Iris pigment epithelial cell (primary cell): ENCODE measurements around the gene UGDH.
"Not testable (repeated sequence)": the region's sequence is repeated elsewhere in the genome, so short reads cannot be mapped to it uniquely, and the experiment has no call there.

Experiments used
- DNase-seq: peaks from one replicate; pipeline ENCODE4 v3.0.0-alpha.2; 2011; ENCODE audit warnings: low read depth

The UGDH gene

GRCh38 chr4:39495446-39496213 is 31.6 kb downstream of the UGDH start:
- peak; percentile 15 for DNase-seq

GRCh38 chr4:39494354-39494753 is 32.9 kb downstream of the UGDH start:
- DNase-seq, result no peak

DNA sequence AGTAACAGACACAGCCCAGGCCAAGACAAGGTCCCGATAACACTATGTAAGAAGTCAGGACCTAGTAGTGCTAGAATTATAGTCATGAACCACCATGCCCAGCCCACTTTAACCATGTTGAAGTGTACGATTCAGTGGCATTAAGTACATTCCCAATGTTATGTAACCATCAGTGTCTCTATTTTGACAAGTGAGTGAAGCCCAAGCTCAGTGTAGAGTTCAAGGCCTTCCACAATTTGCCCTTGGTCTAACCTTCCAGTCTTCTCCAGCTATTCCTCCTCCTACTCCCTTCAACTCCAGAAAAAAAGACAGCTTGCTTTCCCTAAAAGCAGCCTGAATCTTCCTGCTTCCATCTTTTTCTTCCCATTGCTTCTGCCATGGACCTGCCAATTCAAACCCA is 36.9 kb downstream of the UGDH start:
- no peak for DNase-seq

DNA sequence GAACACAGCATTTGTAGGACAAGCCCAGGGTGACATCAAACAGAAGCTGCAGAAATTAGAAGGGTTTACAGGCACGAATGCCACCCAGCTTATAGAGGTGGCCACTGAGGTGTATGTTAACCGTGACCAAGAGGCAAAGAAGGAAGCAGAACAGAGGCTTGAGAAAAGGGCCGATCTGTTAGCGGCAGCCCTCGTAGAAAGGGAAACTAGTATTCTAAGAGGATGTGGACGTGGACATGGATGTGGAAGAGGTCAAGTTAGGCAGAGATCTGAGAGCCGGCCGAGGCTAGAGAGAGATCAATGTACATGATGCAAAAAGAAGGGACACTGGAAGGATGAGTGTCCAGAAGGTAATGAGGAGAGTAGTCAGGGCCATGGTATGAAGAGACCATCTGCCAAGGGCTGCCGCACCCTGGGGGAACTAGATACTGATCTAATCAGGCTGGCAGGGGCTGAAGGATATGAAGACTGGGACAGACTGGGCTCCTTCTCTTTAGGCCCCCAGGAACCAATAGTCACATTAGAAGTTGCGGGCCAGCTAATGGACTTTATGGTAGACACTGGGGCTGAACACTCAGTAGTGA is 40.9 kb downstream of the UGDH start:
- no peak for DNase-seq

DNA sequence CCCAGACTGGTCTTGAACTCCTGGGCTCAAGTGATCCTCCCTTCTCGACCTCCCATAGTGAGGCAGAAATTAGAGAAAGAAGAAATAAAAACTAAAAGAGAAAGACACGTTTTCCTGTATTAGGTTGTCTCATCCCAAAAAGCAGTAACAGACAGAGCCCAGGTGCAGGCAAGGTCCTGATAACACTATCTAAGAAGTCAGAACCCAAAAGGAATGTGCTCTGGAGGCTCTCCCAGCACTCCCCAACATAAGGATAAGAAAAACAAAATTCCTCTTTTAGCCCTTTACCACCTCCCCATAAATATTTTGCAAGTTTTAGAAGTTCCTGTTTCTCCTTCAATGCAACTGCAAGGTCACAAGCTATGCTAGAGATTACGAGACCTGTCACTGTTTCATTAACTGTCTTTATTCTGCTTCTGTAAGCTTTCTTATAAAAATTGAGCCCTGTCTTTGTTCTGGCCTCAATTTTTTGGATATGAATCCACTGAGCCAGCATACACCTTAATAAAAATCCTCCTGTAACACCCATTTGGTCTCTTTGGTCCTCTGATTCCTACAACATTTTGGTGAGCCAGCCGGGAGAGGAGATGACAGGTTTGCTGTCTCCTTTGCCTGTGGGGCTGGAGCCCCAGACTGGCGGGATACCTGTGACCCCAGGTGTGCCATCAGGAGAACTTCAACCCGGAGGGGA is 42.5 kb downstream of the UGDH start:
- DNase-seq, result no peak

- no peak for DNase-seq
Observed at GRCh38 chr4:39480902-39481695, 46.1 kb downstream of the UGDH start.

DNA sequence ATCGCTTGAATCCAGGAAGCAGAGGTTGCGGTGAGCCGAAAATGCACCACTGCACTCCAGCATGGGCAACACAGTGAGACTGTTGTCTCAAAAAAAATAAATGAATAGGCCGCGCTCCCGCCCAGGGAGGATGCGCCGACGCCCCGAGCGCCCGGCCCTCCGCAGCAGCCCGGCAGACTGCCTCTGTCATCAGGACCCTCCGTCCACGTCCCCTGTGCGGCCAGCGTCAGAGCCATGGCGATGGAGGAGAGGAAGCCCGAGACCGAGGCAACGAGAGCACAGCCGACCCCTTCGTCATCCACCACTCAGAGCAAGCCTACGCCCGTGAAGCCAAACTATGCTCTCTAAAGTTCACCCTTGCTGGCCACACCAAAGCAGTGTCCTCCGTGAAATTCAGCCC is 47.0 kb downstream of the UGDH start:
- DNase-seq, result no peak

- peak; percentile 5 for DNase-seq
Observed at GRCh38 chr4:39476187-39476895, 50.9 kb downstream of the UGDH start.

GRCh38 chr4:39472396-39472795 is 54.8 kb downstream of the UGDH start:
- peak; percentile 60 for DNase-seq

DNA sequence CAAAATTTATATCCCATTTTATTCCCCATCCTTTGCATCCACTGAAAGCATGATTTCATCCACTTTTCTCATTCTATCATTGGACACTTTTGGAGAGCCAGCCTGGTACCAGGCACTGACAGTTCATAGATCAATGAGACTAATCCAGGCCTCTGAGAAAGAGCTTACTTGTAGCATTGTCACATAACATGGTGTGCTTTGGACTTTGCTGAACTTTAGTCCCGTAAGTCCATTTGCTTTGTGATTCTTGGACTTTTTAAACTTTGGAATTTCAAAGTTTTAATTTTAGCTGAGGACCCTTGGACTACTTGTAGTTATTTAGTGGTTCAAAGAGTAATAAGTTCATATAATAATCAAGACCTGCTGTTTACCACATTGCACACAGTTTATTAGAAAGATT is 56.8 kb downstream of the UGDH start:
- no peak for DNase-seq

- DNase-seq, result peak; percentile 75
Observed at GRCh38 chr4:39469429-39470077, 57.7 kb downstream of the UGDH start.

GRCh38 chr4:39467464-39467863 is 59.8 kb downstream of the UGDH start:
- no peak for DNase-seq

DNA sequence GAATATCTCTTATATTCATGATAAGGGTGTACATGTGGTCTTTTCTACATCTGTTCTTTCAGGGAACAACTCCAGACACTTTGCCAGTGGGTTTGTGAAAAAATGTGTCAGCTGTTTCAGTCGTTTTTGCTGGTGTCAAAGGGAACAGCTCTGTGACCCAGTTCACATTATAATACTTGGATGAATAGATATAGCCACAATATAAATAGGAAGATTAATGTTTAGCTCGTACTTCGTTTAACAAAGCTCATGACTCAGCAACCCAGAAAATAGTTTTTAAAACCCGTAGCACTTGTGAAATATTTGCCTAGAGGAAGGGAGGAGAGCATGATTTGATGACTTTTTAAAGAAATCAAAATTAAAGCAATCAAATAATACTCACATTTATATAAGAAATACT is 60.5 kb downstream of the UGDH start:
- DNase-seq, result peak; percentile 60

DNA sequence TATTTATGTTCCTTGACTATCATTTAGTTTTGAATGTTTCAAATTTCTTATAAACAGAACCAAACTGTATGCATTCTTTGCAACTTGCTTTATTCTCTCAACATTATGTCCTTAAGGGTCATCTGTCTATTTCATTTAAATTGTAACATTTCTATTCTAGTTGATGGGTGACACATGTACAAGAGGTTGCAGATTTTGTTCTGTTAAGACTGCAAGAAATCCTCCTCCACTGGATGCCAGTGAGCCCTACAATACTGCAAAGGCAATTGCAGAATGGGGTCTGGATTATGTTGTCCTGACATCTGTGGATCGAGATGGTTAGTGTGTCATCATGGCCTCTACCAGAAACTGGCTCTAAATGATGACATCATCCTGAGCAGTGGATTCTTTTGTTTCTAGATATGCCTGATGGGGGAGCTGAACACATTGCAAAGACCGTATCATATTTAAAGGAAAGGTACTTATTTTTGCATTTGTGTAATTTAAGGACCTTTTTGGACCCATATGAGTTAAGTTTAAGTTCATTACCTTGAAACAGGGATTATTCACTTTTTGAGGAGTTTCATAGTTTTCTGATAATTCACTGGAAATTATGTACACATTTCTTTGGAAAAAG is 62.2 kb downstream of the UGDH start:
- peak; percentile 92 for DNase-seq

DNA sequence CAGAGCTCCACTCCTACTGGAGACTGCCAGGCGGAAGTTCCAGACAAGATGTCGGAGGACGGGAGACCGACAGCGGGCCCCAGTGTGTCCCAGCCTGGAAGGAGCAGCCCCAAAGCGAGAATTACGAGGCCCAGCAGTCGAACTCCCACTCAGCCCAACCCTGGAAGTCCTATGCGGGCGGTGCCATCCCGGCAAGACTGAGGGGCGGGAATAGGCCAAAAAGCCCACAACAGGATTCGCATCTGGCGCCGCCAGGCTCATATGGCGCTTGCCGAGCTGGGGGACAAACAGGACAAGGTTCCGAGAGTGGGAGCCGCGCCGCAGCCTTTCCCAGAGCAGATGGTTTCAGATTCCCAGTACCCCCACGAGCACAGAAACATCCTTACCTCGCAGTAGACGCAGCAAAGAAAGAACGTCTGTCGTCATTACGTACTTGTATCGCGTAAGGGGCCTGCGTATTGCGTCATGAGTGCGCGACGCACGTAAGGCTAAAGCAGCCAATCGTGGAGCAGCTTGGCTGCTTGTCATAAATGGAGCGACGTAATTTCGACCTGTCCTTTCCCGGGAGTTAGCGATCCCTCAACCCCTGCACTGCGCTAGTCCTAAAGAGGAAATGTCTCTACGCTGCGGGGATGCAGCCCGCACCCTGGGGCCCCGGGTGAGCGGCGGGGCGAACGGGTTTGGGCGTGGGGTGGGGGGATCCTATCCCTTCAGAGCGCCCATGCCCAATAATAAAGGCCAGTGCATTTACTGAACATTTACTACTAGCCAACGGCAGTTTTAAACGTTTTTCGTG is 68.5 kb downstream of the UGDH start, which contains the start of the genes LIAS and RPL9:
Gene LIAS (plus strand): TSS at position 552 of the 796 bp plus-strand sequence. CDS start 62 bp downstream, at position 614.
Gene RPL9 (minus strand): TSS at position 418 of the 796 bp plus-strand sequence. CDS start 483 bp downstream, outside the sequence.
- peak; percentile 99 for DNase-seq

GRCh38 chr4:39458161-39458504 is 69.1 kb downstream of the UGDH start:
- not testable (repeated sequence) for DNase-seq

DNA sequence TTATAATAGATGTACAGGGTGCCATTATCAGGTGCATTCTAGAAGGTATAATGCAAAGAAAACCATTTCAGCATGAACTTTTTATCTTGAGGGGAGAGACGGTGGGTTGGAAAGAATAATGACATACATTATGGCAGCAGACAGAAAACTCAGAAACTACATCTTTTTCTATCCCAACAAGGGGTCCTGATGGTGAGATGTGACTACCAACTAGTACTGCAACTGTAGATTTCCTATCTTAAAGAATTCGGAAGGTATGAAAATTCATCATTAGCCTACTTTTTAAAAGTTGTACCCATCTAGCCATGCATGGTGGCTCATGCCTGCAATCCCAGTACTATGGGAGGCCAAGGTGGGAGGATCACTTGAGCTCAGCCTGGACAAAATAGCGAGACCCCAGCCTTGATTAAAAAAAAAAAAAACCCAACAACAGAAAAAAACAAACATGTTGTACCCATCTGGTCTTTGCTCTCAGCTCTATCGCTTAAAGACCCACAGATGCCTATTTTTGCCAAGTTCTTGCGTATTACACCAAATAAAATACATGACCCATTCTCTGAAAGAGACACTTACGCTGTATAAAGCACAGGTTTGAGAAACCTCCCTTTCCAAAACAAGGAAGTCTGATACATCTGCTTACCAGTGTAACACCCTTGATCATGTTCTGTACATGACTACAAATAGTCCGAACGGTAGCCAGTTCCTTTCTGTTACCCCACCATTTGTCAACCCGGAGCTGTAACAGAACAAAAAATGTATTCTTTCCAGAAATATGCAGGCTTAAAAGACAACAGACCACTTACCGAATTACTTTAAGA is 70.1 kb downstream of the UGDH start:
- DNase-seq, result no peak

DNA sequence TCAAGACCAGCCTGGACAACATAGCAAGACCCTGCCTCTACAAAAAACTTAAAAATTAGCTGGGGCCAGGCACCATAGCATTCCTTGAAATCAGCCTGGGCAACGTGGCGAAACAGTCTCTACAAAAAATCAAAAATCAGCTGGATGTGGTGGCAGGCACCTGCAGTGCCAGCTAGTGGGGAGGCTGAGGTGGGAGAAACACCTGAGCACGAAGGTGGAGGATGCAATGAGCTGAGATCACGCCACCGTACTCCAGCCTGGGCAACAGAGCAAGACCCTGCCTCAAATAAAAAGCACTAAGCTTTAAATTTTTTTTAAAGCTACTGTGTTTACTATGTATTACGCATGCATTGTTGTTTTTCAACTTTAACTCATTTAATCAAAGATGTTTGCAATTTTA is 71.8 kb downstream of the UGDH start:
- DNase-seq, result no peak

DNA sequence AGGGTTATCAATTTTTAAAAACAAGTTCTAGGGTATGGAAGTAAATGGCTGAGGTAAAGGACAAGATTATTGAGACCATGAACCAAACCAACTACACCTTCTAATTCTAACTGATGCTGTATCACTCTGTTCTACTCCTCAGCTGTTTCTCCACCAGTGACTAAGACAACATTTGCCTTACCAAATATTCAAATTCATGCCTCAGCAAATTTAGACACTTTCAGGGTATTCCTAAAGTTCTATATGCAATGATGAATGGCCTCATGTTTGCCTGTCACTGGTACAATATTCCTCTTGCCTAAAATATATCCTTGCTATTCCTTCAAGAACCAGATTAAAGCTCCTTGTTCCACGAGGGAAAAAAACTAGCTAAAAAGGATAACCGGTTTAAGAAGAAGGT is 73.5 kb downstream of the UGDH start:
- DNase-seq, result no peak
